DOHH2 (cell line): ENCODE data around the gene DFFA.
"Not testable (repeated sequence)": the region's sequence is repeated elsewhere in the genome, so short reads cannot be mapped to it uniquely, and the experiment has no call there.

ENCODE experiments used
- H3F3A ChIP-seq: fragments of 200-600 bp; sonication (generic), shearing (Covaris generic); 2 replicates; pipeline ENCODE4 v1.6.0; 2016; ENCODE audit warnings: antibody characterized with exemption, mild to moderate bottlenecking; ENCODE audit not compliant: control insufficient read depth, insufficient read depth
- H3K27ac ChIP-seq: fragments of 200-600 bp; sonication (generic); 2 replicates; pipeline ENCODE4 v1.5.1; 2014; ENCODE audit warnings: low read depth, mild to moderate bottlenecking, low read length, moderate library complexity
- H3K27me3 ChIP-seq: fragments of 200-600 bp; sonication (generic); 2 replicates; pipeline ENCODE4 v1.6.1; 2014; ENCODE audit warnings: mild to moderate bottlenecking, low read length, mixed read lengths; ENCODE audit not compliant: control insufficient read depth
- H3K36me3 ChIP-seq: fragments of 200-600 bp; sonication (generic); 2 replicates; pipeline ENCODE4 v1.6.1; 2014; ENCODE audit warnings: mild to moderate bottlenecking, low read length, moderate library complexity, mixed read lengths; ENCODE audit not compliant: control insufficient read depth
- H3K4me1 ChIP-seq: fragments of 200-600 bp; sonication (generic); 2 replicates; pipeline ENCODE4 v1.6.1; 2014; ENCODE audit warnings: mild to moderate bottlenecking, low read length, mixed read lengths; ENCODE audit not compliant: control insufficient read depth
- H3K4me2 ChIP-seq: fragments of 200-600 bp; sonication (generic); 2 replicates; pipeline ENCODE4 v1.6.0; 2014; ENCODE audit warnings: mild to moderate bottlenecking, low read length, moderate library complexity
- H3K4me3 ChIP-seq: fragments of 200-600 bp; sonication (generic); 2 replicates; pipeline ENCODE4 v1.5.1; 2014; ENCODE audit warnings: mild to moderate bottlenecking, low read length, mixed read lengths
- H3K79me2 ChIP-seq: fragments of 200-600 bp; sonication (generic); 2 replicates; pipeline ENCODE4 v1.6.1; 2014; ENCODE audit warnings: mild to moderate bottlenecking, low read length, mixed read lengths; ENCODE audit not compliant: control insufficient read depth
- H3K9me2 ChIP-seq: fragments of 200-600 bp; sonication (generic); replicated peaks from 2 replicates; pipeline ENCODE4 v1.6.1; 2014; ENCODE audit warnings: mild to moderate bottlenecking, low read length, mixed read lengths; ENCODE audit not compliant: control insufficient read depth
- H3K9me3 ChIP-seq: fragments of 200-600 bp; sonication (generic); 2 replicates; pipeline ENCODE4 v1.6.1; 2014; ENCODE audit warnings: antibody characterized with exemption, low read length, mixed read lengths; ENCODE audit not compliant: control insufficient read depth, insufficient read depth
- H4K20me1 ChIP-seq: fragments of 200-600 bp; sonication (generic); 2 replicates; pipeline ENCODE4 v1.6.0; 2014; ENCODE audit warnings: low read depth, mild to moderate bottlenecking, antibody characterized with exemption, low read length, moderate library complexity; ENCODE audit not compliant: control insufficient read depth, insufficient read depth
- EZH2phosphoT487 ChIP-seq: fragments of 200-600 bp; sonication (generic); IDR thresholded peaks from 2 replicates; pipeline ENCODE4 v1.6.1; 2017; ENCODE audit warnings: borderline replicate concordance, mild to moderate bottlenecking, antibody characterized with exemption, low read length, moderate library complexity, mixed read lengths
- TF ChIP-seq, protein P1 (sequence below): fragments of 200-600 bp; sonication (generic); IDR thresholded peaks from one replicate; pipeline ENCODE4 v1.5.1; 2014; ENCODE audit warnings: antibody characterized with exemption, mild to moderate bottlenecking, low read depth, low read length; ENCODE audit not compliant: poor library complexity, severe bottlenecking

Gene DFFA

DNA sequence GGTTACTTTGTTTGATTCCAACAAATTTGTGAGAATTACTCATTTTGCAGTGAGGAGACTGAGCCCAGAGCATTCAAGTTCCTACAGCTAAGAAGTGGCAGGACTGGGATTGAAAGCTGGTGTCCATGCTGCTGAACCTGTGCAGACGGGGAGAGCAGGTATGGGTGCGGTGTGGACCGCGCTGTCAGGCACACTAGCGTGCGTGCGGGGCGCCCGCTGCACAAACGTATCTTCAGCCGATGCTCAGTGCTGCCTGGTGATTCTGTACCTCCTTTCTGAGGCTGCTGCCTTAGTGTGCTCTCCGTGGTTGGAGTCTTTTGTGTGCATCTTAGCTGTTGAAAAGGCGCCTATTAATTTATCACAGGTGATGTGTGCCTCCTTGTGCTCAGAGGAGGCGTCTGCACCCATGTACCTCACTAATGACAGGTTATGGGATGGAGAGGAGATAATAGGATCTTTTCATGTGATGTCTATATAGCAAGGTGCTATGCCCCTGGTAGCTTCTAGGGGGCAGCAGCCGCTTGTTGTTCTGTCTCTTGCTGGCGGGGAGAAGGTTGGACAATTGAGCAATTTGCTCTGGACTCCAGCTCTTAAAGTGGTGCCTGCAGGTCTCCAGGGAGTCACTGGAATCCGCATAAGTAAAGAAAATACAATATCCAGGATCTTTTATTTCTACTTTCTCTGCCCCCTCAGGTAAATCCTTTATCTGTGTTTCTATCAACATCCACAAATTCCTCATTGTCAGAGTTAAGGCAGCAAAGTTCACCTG, 35.0 kb upstream of the DFFA start:
- no peak for TF ChIP-seq EZH2phosphoT487
- TF ChIP-seq, protein P1, sequence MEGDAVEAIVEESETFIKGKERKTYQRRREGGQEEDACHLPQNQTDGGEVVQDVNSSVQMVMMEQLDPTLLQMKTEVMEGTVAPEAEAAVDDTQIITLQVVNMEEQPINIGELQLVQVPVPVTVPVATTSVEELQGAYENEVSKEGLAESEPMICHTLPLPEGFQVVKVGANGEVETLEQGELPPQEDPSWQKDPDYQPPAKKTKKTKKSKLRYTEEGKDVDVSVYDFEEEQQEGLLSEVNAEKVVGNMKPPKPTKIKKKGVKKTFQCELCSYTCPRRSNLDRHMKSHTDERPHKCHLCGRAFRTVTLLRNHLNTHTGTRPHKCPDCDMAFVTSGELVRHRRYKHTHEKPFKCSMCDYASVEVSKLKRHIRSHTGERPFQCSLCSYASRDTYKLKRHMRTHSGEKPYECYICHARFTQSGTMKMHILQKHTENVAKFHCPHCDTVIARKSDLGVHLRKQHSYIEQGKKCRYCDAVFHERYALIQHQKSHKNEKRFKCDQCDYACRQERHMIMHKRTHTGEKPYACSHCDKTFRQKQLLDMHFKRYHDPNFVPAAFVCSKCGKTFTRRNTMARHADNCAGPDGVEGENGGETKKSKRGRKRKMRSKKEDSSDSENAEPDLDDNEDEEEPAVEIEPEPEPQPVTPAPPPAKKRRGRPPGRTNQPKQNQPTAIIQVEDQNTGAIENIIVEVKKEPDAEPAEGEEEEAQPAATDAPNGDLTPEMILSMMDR = peak; percentile 84
- no peaks in the 10 kb centered on the region for H3K27me3 ChIP-seq
- no peak overlapping the region for H3K27ac ChIP-seq
- H3K4me3 ChIP-seq = no peak overlapping the region
- H3K9me2 ChIP-seq = no peaks in the 10 kb centered on the region
- H3K4me2 ChIP-seq = no peak overlapping the region
- no peaks in the 10 kb centered on the region for H3K9me3 ChIP-seq
- peaks cover 9% of the 10 kb centered on the region for H4K20me1 ChIP-seq
- peaks cover 5% of the 10 kb centered on the region for H3K4me1 ChIP-seq
- no peaks in the 10 kb centered on the region for H3K36me3 ChIP-seq
- H3F3A ChIP-seq = peaks cover 2% of the 10 kb centered on the region; the same call in 1 of the 2 replicates
- peaks cover 52% of the 10 kb centered on the region for H3K79me2 ChIP-seq

DNA sequence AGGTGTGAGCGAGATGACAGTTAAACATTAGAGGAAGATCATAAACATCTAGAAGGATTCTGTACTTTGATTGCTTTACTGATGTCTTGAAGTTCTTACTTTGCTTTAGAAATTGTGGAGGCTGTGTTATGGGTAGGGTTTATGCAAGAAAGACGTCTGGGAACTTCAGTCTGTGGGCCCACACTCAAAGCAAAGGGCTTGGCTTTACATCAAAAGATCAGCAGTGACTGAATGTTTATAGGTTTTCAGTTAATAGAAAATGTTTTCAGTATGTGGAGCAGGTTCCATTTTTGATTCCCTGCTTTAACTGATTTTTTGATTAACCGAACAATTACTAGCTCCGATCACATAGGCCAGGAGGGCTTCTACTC, 34.3 kb upstream of the DFFA start:
- no peaks in the 10 kb centered on the region for H3K27me3 ChIP-seq
- H3K9me3 ChIP-seq = no peaks in the 10 kb centered on the region
- H3K36me3 ChIP-seq = no peaks in the 10 kb centered on the region
- no peak overlapping the region for H3K4me2 ChIP-seq
- H3K4me1 ChIP-seq = peaks cover 5% of the 10 kb centered on the region
- H3K27ac ChIP-seq = no peak overlapping the region
- H3F3A ChIP-seq = peaks cover 2% of the 10 kb centered on the region; the same call in 1 of the 2 replicates
- peaks cover 9% of the 10 kb centered on the region for H4K20me1 ChIP-seq
- H3K9me2 ChIP-seq = no peaks in the 10 kb centered on the region
- no peak overlapping the region for H3K4me3 ChIP-seq
- no peak for TF ChIP-seq EZH2phosphoT487
- TF ChIP-seq, protein P1 = no peak
- peaks cover 53% of the 10 kb centered on the region for H3K79me2 ChIP-seq

DNA sequence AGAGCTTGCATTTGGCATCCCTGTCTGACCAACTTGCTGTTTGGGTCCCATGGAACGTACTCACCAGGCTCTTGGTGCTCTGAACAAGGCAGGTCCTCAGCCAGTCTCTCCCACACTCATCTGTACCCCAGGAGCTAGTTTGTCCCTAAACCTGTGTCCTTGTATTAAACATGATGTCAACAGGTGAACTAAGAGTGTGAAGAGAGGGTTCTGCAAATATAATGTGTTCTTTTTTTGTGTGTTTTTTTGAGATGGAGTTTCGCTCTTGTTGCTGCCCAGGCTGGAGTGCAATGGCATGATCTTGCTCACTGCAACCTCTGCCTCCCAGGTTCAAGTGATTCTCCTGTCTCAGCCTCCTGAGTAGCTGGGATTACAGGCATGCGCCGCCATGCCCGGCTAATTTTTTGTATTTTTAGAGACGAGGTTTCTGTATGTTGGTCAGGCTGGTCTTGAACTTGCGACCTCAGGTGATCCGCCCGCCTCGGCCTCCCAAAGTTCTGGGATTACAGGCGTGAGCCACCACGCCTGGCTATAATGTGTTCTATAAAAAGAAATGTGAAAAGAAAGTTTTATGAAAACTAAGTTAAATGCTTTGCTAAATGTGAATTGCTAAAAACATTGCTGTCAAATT, 33.8 kb upstream of the DFFA start:
- not testable (repeated sequence) for H3K36me3 ChIP-seq, H3K4me3 ChIP-seq, H3K9me2 ChIP-seq, H4K20me1 ChIP-seq, H3K27me3 ChIP-seq, H3K4me1 ChIP-seq, H3K9me3 ChIP-seq, H3K27ac ChIP-seq, H3K4me2 ChIP-seq, H3F3A ChIP-seq
- peaks cover 49% of the 10 kb centered on the region for H3K79me2 ChIP-seq

- no peaks in the 10 kb centered on the region for H3K27me3 ChIP-seq
- H4K20me1 ChIP-seq = peaks cover 6% of the 10 kb centered on the region
- H3F3A ChIP-seq = peaks cover 2% of the 10 kb centered on the region; the same call in 1 of the 2 replicates
- H3K9me2 ChIP-seq = no peaks in the 10 kb centered on the region
- no peak overlapping the region for H3K27ac ChIP-seq
- no peak overlapping the region for H3K4me2 ChIP-seq
- TF ChIP-seq EZH2phosphoT487 = no peak
- TF ChIP-seq, protein P1 = no peak
- no peaks in the 10 kb centered on the region for H3K36me3 ChIP-seq
- no peaks in the 10 kb centered on the region for H3K9me3 ChIP-seq
- H3K4me1 ChIP-seq = peaks cover 5% of the 10 kb centered on the region
- H3K79me2 ChIP-seq = peaks cover 39% of the 10 kb centered on the region
- no peak overlapping the region for H3K4me3 ChIP-seq
These were observed 31.9 kb upstream of the DFFA start for GRCh38 chr1:10504249-10504648.
